T47D (cell line): Measurements from ENCODE around the gene CDK17.
"Not testable (repeated sequence)": the region's sequence is repeated elsewhere in the genome, so short reads cannot be mapped to it uniquely, and the experiment has no call there.

Experiments used
- DNase-seq, 2 experiments: peaks; one replicate each; pipeline versions ENCODE4 v3.0.0 to v3.0.0-alpha.2; 2011 to 2012; ENCODE audit warnings: low read depth in 1 of 2, low spot score in 1 of 2
- JUND ChIP-seq: IDR thresholded peaks from 2 replicates; pipeline ENCODE4 v1.6.1; 2012; ENCODE audit warnings: low read depth
- in situ Hi-C: cut with HindIII; loops from 2 replicates; pipeline ENCODE4 v1.10.0; 2016; ENCODE audit warnings: low sequenced_read_pairs, low pct_unique_long_range_greater_than_20kb

CDK17 gene

GRCh38 chr12:96396209-96396608 lies 4.0 kb downstream of the CDK17 start:
- no peak for TF ChIP-seq JUND
- DNase-seq: peak in 1 of 2 experiments; percentile 12
- in situ Hi-C loops: no loop called here

GRCh38 chr12:96395236-96395635 lies 5.0 kb downstream of the CDK17 start:
- DNase-seq: no peak
- in situ Hi-C loops: no loop called here
- TF ChIP-seq JUND: no peak

- in situ Hi-C loops, DNase-seq: not testable (repeated sequence)
Measured at GRCh38 chr12:96393229-96393628, 7.0 kb downstream of the CDK17 start.

DNA sequence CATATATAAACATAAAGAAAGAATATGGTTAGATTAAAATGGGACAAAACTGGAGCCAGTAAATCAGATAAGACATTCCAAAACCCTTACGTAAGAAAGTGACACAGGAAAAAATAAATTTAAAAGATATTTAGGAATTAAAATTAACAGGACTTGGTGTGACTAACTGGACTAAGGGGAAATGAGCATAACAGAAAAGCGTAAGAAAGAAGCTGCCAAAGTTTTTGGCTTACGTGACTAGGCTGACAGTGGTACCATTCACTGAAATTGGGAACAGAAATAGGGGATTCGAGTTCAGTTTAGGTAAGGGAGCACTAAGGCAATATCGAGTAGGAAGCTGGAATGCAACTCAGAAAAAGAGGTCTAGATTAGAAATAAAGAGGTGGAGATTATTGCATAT lies 7.8 kb downstream of the CDK17 start:
- DNase-seq: no peak
- in situ Hi-C loops: no loop called here
- TF ChIP-seq JUND: no peak

DNA sequence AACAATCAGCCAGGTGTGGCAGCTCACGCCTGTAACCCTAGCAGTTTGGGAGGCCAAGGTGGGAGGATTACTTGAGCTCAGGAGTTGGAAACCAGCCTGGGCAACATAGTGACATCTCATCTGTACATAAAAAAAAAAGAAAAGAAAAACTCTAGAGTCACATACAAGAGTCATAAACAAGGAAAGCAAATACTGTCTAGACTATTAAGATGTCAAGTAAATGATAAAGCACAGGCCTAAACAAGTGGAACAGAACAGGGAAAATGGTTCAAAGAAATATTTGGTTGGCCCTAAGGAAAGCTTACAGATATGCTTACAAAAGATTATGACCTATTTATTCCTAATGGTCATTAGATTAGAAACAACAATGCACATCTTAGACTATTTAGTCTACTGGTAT lies 12.3 kb downstream of the CDK17 start:
- no peak for TF ChIP-seq JUND
- no peak for DNase-seq
- in situ Hi-C loops: no loop called here

DNA sequence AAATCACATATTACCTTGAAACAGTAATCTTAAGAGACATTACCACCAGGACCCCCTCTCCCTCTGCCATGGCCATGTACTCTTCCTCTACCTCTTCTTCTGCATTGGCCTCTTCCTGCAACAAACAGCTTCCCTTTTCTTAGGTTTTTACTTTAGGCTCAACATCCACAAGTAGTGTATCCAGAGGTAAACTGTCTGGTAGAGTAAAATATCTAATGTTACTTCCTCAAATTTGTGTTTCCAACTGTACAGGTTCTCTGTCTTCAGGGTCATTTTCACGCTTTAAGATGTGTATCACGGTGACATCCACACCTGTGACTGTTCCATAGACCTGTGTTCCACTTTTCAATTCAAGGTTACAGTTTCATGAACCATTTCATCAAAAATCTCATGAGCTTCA lies 13.4 kb downstream of the CDK17 start:
- in situ Hi-C loops: no loop called here
- TF ChIP-seq JUND: no peak

GRCh38 chr12:96383991-96384390 lies 16.2 kb downstream of the CDK17 start:
- no peak for TF ChIP-seq JUND
- DNase-seq: no peak
- in situ Hi-C loops: no loop called here

More for the DNA sequence above, 13.4 kb downstream of the CDK17 start:
- DNase-seq: no peak

DNA sequence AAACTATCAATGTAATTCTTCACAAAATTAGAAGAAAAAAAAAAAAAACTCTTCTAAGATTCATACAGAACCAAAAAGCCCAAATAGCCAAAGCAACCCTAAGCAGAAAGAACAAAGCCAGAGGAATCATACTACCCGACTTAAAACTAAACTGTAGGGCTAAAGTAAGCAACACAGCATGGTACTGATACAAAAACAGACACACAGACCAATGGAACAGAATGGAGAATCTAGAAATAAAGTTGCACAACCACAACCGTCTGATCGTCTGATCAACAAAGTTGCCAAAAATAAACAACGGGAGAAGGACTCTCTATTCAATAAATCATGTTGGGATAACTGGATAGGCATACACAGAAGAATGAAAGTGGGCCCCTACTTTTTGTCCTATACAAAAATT lies 16.9 kb downstream of the CDK17 start:
- DNase-seq: no peak
- in situ Hi-C loops: no loop called here
- TF ChIP-seq JUND: no peak

DNA sequence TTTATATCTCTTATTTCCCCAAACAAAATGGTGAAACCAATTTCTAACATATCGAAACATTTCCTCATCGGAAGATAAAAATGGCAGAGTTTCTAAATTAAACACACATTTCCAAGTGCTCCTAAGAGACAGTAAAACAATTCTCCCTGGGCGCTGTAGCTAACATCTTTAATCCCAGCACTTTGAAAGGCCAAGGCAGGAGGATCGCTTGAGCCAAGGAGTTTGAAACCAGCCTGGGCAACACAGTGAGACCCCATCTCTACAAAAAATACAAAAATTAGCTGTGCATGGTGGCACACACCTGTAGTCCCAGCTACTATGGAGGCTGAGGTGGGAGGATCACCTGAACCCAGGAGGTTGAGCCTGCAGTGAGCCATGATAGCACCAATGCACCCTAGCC lies 20.5 kb downstream of the CDK17 start:
- DNase-seq, in situ Hi-C loops: not testable (repeated sequence)

- no peak for DNase-seq
- TF ChIP-seq JUND: no peak
- in situ Hi-C loops: no loop called here
Measured at GRCh38 chr12:96378319-96378718, 21.9 kb downstream of the CDK17 start.

DNA sequence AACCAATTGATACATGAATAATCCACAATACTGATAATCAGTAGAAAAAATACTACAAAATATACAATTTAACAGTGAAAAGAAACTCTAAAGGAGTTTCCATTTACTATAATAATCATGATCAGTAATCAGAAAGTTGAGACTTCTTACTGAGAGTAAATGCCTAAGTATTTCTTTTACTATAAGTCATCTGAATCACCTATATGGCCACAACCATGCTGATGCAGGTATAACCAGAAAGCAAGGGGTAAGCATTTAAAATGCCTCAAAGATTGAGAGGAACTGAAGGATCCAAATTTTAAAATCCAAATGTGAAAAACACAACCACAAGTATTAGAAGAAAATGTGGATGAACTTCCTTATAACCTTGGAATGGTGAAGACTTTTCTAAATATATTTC lies 23.4 kb downstream of the CDK17 start:
- DNase-seq: no peak
- in situ Hi-C loops: no loop called here
- no peak for TF ChIP-seq JUND

- no peak for TF ChIP-seq JUND
- DNase-seq: no peak
- in situ Hi-C loops: no loop called here
Measured at GRCh38 chr12:96375841-96376604, 24.2 kb downstream of the CDK17 start.

GRCh38 chr12:96375170-96375569 lies 25.1 kb downstream of the CDK17 start:
- TF ChIP-seq JUND: no peak
- DNase-seq: no peak
- in situ Hi-C loops: no loop called here
